SU-DHL-6 (cell line): ENCODE data around the gene MYL6B.
A peak's percentile ranks its signal among the peaks of the same experiment; 100 is the strongest.

Source experiments
- CTCF ChIP-seq: fragments of 200-600 bp; sonication (generic); IDR thresholded peaks from one replicate; pipeline ENCODE4 v1.5.1; 2017; ENCODE audit warnings: antibody characterized with exemption, mild to moderate bottlenecking, low read length, moderate library complexity; ENCODE audit not compliant: insufficient read depth, poor library complexity, severe bottlenecking
- EZH2phosphoT487 ChIP-seq: fragments of 200-600 bp; sonication (generic), shearing (Covaris generic); conservative IDR thresholded peaks from 2 replicates; pipeline ENCODE4 v1.6.1; 2018; ENCODE audit warnings: mild to moderate bottlenecking, antibody characterized with exemption, low read length, moderate library complexity, mixed read lengths

- TF ChIP-seq CTCF (peak; percentile 92), EZH2phosphoT487 (no peak)
These were observed 40.7 kb downstream of the MYL6B start for GRCh38 chr12:56193025-56193578.
